K562 (cell line): ENCODE results near the gene AGAP1.

Experiments used
- CTCF ChIP-seq, 3 experiments: IDR thresholded peaks in 2 of 3; conservative IDR thresholded peaks in 1 of 3; 2 replicates each; pipeline ENCODE4 v1.5.1; 2011 to 2012; ENCODE audit warnings: low read length in 3 of 3, mild to moderate bottlenecking in 3 of 3, control low read depth in 2 of 3, improper control_type of control experiment in 1 of 3, inconsistent platforms in 1 of 3, low read depth in 1 of 3, mixed read lengths in 1 of 3, moderate library complexity in 1 of 3; ENCODE audit not compliant: insufficient read depth in 2 of 3
- ESRRB ChIP-seq: fragments of 250-450 bp; sonication (Bioruptor Pico); IDR thresholded peaks from 2 replicates; pipeline ENCODE4 v1.5.0; 2020; ENCODE audit warnings: mild to moderate bottlenecking, moderate library complexity, borderline replicate concordance
- HBP1 ChIP-seq: fragments of 450-650 bp; formaldehyde crosslinking; IDR thresholded peaks from 2 replicates; pipeline ENCODE4 v1.4.0; 2022; ENCODE audit warnings: missing genetic modification characterization
- HDAC2 ChIP-seq: fragments of 450-650 bp; IDR thresholded peaks from 2 replicates; pipeline ENCODE4 v1.6.1; 2016; ENCODE audit warnings: mild to moderate bottlenecking
- JUND ChIP-seq, 2 experiments: IDR thresholded peaks; 2 replicates in 1 of 2; 3 replicates in 1 of 2; pipeline ENCODE4 v1.6.1; 2011; ENCODE audit warnings: borderline replicate concordance in 2 of 2, low read depth in 2 of 2, low read length in 2 of 2, improper control_type of control experiment in 1 of 2, missing biosample characterization in 1 of 2, missing genetic modification characterization in 1 of 2, missing genetic modification reagents in 1 of 2
- KDM2B ChIP-seq: fragments of 250-450 bp; sonication (Bioruptor Pico); IDR thresholded peaks from 2 replicates; pipeline ENCODE4 v1.8.0; 2021; ENCODE audit warnings: mild to moderate bottlenecking, moderate library complexity
- MAFK ChIP-seq: IDR thresholded peaks from 2 replicates; pipeline ENCODE4 v1.6.1; 2011; ENCODE audit warnings: low read length, improper control_type of control experiment
- POLR2A ChIP-seq: fragments of 450-650 bp; conservative IDR thresholded peaks from 2 replicates; pipeline ENCODE4 v1.6.1; 2016
- RFX7 ChIP-seq: fragments of 250-450 bp; sonication (Bioruptor Pico); IDR thresholded peaks from 2 replicates; pipeline ENCODE4 v1.5.1; 2021; ENCODE audit warnings: mild to moderate bottlenecking
- ZFPM2 ChIP-seq: fragments of 250-450 bp; sonication (Bioruptor Pico); IDR thresholded peaks from 2 replicates; pipeline ENCODE4 v1.5.1; 2022; ENCODE audit warnings: mild to moderate bottlenecking
- ZNF280B ChIP-seq: fragments of 250-450 bp; sonication (Bioruptor Pico); IDR thresholded peaks from 2 replicates; pipeline ENCODE4 v1.5.1; 2021; ENCODE audit warnings: mild to moderate bottlenecking
- ZNF436 ChIP-seq: fragments of 250-450, 450-650 bp; sonication (Bioruptor Pico); formaldehyde crosslinking; IDR thresholded peaks from 2 replicates; pipeline ENCODE4 v1.7.0; 2020; ENCODE audit warnings: mild to moderate bottlenecking

- TF ChIP-seq HBP1 (CRISPR knock-in tag) (no peak), HDAC2 (no peak), MAFK (no peak), JUND (IDR thresholded peaks at IDR 0.05; ENCODE audit: borderline replicate concordance, low read depth, low read length) (no peak), JUND (tag; IDR thresholded peaks at IDR 0.05; ENCODE audit: borderline replicate concordance, low read depth, low read length) (no peak), KDM2B (CRISPR knock-in tag) (no peak), CTCF (IDR thresholded peaks at IDR 0.05 in 2 of 3, conservative IDR thresholded peaks at IDR 0.05 in 1 of 3; ENCODE audit: insufficient read depth in 2 of 3, low read depth in 1 of 3, low read length in 3 of 3) (no peak), ZNF436 (CRISPR knock-in tag) (no peak), ESRRB (CRISPR knock-in tag) (no peak), ZNF280B (CRISPR knock-in tag) (no peak), RFX7 (CRISPR knock-in tag) (no peak), POLR2A (no peak), ZFPM2 (CRISPR knock-in tag) (no peak)
Observed at GRCh38 chr2:235711527-235711926, 217.7 kb downstream of the AGAP1 start.
